GM18508 (cell line): ENCODE results near the gene NBPF12.
"Not testable (repeated sequence)": the region's sequence is repeated elsewhere in the genome, so short reads cannot be mapped to it uniquely, and the experiment has no call there.

Experiments
- ATAC-seq: cut with Tn5 transposase; IDR thresholded peaks from one replicate; pipeline ENCODE4 v1.9.1; 2021; ENCODE audit warnings: moderate number of reproducible peaks; ENCODE audit not compliant: insufficient read depth, unreplicated experiment

Gene NBPF12

DNA sequence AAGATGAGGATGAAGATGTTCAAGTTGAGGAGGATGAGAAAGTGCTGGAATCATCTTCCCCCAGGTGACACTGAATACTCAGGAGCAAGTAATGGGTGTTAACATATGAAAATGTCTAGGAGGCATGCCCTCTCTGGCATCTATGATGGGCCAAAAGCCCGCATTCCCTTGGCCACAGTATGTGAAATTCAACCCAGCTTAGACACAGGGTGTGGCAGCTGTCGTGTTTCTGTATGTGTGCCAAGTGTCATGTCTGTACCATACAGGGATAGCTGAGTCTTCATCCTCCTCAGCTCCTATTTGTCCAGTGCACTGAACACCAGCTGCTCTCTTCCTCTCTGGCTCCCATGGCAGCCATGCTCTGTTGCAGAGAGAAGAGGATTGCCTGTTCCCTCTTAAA is 32.5 kb downstream of the NBPF12 start:
- ATAC-seq: not testable (repeated sequence)

DNA sequence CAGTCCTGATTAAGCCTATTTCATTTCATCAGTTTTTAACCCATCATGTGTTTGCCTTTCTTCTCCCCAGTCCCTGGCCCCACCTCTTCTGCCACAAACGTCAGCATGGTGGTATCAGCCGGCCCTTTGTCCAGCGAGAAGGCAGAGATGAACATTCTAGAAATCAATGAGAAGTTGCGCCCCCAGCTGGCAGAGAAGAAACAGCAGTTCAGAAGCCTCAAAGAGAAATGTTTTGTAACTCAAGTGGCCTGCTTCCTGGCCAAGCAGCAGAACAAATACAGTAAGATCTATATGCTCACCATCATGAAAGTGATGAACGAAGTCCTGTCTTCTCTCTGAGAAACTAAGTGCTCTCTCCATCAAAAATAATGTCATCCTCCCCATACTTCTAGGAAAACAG is 34.6 kb downstream of the NBPF12 start:
- not testable (repeated sequence) for ATAC-seq

DNA sequence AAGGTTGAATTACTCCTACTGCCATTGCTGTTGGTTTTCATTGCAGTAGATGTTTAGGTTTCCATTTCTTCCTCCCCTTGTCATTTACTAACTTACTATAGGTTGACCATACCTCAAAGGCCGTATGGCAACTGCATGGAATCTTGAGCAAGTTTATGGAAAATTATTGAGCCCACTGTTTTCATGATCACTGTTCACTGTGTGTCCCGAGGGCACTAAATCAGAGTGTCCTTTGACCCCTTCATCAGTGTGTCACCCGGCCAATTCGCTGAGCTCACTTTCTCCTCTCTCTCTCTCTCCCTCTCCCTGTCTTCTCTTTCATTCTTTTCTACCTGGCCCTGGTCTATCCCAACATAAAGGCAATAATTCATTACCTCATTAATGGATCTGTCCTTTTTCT is 47.7 kb downstream of the NBPF12 start:
- not testable (repeated sequence) for ATAC-seq

DNA sequence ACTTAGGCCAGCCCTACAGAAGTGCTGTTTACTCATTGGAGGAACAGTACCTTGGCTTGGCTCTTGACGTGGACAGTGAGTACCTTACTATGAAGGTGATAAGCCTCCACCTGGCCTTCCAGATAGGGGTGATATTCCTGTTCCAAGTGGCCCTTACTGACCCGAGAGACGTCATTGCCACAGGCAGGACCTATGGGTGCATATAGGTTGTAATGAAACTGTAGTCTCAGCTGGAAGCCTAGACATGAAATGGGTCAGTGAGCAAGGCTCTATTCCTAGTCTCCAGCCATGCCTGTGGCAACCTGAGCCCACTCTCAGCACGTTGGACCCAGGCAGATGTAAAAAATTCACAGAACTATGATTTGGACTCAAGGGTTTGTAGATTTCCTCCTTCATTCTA is 48.3 kb downstream of the NBPF12 start:
- ATAC-seq: not testable (repeated sequence)

DNA sequence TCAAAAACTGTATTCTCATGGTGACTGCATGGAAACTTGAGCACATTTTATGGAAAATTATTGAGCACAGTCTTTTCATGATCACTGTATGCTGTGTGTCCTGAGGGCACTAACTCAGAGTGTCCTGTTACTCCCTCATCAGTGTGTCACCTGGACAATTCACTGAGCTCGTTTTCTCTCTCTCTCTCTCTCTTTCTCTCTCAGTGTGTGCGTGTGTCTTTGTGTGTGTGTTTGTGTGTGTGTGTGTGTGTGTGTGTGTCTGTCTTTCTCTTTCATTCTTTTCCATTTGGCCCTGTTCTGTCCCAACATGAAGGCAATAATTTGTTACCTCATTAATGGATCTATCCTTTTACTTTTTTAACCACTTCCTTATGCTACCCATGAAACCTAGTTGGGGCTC is 49.4 kb downstream of the NBPF12 start:
- ATAC-seq: not testable (repeated sequence)

DNA sequence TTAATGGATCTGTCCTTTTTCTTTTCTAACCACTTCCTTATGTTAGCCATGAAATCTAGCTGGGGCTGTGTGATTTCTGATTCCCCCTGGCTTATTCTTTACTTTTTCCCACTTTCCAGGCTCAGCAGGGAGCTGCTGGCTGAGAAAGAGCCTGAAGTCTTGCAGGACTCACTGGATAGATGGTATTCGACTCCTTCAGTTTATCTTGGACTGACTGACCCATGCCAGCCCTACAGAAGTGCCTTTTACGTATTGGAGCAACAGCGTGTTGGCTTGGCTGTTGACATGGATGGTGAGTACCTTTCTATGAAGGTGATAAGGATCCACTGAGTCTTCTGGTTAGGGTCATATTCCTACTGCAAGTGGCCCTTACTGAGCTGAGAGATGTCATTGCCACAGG is 51.3 kb downstream of the NBPF12 start:
- not testable (repeated sequence) for ATAC-seq

DNA sequence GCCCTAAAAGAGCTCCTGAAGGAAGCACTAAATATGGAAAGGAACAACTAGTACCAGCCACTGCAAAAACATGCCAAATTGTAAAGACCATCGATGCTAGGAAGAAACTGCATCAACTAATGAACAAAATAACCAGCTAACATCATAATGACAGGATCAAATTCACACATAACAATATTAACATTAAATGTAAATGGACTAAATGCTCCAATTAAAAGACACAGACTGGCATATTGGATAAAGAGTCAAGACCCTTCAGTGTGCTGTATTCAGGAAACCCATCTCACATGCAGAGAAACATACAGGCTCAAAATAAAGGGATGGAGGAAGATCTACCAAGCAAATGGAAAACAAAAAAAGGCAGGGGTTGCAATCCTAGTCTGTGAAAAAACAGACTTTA is 70.4 kb downstream of the NBPF12 start:
- ATAC-seq: not testable (repeated sequence)

DNA sequence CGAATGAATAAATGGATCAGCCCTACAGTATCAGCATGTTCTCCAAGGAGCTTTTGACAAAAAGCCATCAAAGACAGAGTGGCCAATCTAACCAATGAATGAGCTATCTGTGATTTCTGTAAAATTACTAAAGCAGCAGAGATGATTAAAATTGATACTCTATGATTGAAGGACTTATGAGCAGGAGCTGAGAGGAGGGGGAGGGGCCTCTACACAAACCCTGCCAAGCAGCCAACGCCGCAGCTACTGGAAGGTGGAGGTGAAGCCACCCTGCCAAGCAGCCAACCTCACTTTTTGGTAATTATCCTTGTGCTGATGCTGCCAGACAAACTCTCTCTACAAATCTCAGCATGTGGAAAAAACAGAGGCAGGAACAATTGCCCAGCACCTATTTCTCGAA is 88.9 kb downstream of the NBPF12 start:
- not testable (repeated sequence) for ATAC-seq

DNA sequence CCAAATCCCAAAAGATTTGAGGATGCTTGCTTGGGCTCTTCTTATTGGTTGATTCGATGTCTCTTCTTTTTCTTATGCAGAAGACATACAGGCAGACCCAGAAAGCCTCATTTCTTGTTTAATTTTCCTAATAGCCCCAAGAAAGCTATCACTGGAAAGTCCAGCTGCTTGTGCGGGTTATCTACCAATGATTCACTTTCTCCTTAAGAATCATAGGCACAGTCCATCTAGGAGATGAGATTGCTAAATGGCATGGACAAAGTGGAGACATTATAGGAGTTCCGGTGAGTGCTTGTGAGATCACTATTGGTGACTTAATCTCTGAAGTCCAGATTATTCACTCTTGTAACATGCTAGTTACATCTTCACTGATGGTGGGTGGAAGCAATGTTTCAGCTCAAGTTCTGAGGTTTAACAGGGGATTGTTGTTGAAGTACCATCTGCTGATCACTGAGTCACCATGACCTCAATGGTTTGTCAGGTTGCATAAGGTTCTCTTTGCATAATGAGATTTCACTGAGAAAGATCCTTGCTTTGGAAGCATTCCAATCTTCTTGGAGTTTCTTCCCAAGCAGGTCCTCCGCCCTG is 92.0 kb downstream of the NBPF12 start:
- not testable (repeated sequence) for ATAC-seq

DNA sequence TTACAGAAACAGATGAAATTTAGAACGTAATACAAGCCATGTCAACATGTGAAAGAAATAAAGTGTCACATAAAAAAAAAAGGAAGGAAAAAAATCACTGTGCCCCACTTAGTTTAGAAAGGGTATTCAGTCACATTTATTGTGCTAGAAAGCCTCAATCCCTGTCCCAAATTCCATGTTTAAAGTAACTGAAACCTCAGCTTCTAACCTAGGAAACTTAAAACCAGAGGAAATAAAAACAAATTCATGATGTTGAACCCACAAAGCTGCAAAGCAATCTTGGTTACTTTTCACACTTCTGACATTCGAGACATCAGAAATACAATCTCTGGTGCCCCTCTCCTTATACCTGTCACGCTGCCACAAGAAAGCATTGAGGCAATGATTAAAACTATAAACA is 101.8 kb downstream of the NBPF12 start:
- ATAC-seq: no peak

DNA sequence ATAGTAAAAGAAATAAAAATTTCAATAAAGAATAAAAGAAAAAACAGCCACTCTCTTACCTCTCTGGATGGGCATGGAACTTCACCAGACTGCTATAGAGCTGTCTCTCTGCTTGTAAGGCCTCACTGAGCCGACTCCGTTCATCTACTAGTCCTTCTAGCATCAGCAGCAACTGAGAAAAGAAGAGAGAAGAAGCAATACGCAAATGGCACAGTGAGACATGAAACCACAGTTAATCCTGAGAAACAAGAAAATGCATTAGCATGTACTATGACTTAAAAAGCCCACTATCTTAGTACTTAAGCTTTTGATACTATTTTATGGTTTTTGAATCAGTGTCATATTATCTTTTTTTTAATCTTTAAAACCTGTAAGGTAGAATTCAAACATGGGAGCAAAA is 104.8 kb downstream of the NBPF12 start:
- ATAC-seq: not testable (repeated sequence)

DNA sequence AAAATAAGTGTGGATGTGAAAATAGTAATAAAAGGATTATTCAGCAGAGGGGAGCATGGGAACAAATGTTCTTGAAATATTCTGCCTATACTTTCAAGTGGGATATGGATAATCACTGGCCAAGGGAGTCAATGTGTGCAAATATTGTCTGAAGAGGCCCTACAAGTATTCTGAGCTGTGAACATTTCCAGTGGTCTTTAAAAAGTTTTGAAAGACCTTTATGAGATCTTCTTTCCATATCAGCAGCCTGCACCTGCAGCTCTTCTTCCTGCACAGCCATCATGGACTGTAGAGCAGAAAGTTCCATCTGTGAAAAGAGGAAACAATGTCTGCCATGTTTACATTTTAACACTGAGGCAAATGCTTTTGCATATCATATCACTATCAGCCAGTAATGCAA is 106.4 kb downstream of the NBPF12 start:
- ATAC-seq: not testable (repeated sequence)
